Muscle of arm (tissue), 14 donors: Measurements from ENCODE around the gene TMCO6. TPM values are rescaled to one million over a fixed set of nuclear protein-coding genes. Genes with fewer than 3 reads are reported as not detected.
"Not testable (repeated sequence)": the region's sequence is repeated elsewhere in the genome, so short reads cannot be mapped to it uniquely, and the experiment has no call there.

Experiments used
- DNase-seq: peaks from one replicate; pipeline ENCODE4 v3.0.0-alpha.2; 2013
- long read RNA-seq, 11 donors: transcript quantifications; one replicate each; lab custom pipeline, GENCODE V29; 2026
- polyA plus RNA-seq, 12 donors: library from polyadenylated mRNA; unstranded; fragments of 120-200 nt; gene quantifications; one replicate each; pipeline ENCODE4 v1.2.1, GENCODE V29; 2013; ENCODE audit not compliant: insufficient read length in 12 of 12

TMCO6 gene
- polyA plus RNA-seq: 10 to 100 TPM in 4 of 12 donors, 1 to 10 TPM in 7, not detected in 1; 6.0 to 21.9 (median 8.0) TPM
- long read RNA-seq, donor 1, partial matches to known transcripts: 475 of 482 reads
- long read RNA-seq, donor 1, other reads (novel, unspliced or antisense): 6 of 482 reads
- long read RNA-seq, donor 2, partial matches to known transcripts: 356 of 361 reads
- long read RNA-seq, donor 2, other reads (novel, unspliced or antisense): 5 of 361 reads
- long read RNA-seq, donor 3: 0 reads
- long read RNA-seq, donor 4, partial matches to known transcripts: 0 of 2 reads
- long read RNA-seq, donor 4, other reads (novel, unspliced or antisense): 0 of 2 reads
- long read RNA-seq, donor 5, partial matches to known transcripts: 491 of 512 reads
- long read RNA-seq, donor 5, other reads (novel, unspliced or antisense): 20 of 512 reads
- long read RNA-seq, donor 6: 0 reads
- long read RNA-seq, donor 7, partial matches to known transcripts: 0 of 1 reads
- long read RNA-seq, donor 7, other reads (novel, unspliced or antisense): 0 of 1 reads
- long read RNA-seq, donor 8, partial matches to known transcripts: 5 of 7 reads
- long read RNA-seq, donor 8, other reads (novel, unspliced or antisense): 0 of 7 reads
- long read RNA-seq, donor 9: 0 reads
- long read RNA-seq, donor 10: 0 reads
- long read RNA-seq, donor 11, partial matches to known transcripts: 0 of 3 reads
- long read RNA-seq, donor 11, other reads (novel, unspliced or antisense): 0 of 3 reads

DNA sequence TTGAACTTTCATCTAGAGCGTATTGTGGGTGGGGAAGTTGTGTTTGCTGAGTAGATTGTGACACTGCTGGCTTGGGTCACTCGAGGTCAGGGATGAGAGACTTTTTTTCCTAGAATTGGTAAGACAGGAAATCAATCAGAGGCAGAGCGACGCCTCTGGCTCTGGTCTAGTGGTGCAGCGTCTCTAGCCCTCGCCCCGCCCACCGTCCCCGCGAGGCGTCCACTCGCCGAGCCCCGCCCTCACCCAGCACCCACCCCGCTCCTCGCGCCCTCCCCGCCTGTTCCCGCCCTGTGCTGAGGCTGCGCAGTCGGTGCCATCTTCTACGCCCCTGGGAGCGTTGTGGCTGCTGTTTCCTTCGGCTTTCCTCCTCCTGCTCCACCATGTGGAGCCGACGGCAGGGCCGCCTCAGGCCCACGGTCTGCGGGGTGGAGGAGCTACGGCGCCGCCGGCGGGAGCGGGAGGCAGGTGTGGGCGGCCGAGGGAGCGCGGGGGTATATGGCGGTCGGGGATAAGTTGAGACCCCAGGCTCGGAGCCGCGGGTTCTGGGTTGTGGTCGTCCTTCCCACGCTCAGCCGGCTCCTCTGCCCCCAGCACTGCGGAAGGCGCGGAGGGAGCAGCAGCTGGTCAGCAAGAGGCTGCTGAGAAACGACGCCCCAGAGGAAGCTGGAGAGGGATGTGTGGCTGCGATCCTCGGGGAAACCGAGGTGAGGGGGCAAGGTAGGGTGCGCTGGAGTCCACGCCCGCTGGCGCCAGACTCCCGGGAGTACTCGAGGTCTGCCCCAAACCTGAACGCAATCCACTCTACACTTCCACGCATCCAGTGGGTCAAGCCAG, at the start of gene TMCO6:
TSS of gene TMCO6 (plus strand) at position 304 of the 834 bp plus-strand sequence. CDS start at position 381, 77 bp downstream.
- peak; percentile 93 for DNase-seq

GRCh38 chr5:140590861-140591260, 48.4 kb upstream of the TMCO6 start:
- DNase-seq: no peak

GRCh38 chr5:140591747-140592372, 47.4 kb upstream of the TMCO6 start:
- no peak for DNase-seq

- DNase-seq: not testable (repeated sequence)
Observed at GRCh38 chr5:140593070-140593469, 46.2 kb upstream of the TMCO6 start.

- no peak for DNase-seq
Observed at GRCh38 chr5:140594169-140594568, 45.1 kb upstream of the TMCO6 start.

DNA sequence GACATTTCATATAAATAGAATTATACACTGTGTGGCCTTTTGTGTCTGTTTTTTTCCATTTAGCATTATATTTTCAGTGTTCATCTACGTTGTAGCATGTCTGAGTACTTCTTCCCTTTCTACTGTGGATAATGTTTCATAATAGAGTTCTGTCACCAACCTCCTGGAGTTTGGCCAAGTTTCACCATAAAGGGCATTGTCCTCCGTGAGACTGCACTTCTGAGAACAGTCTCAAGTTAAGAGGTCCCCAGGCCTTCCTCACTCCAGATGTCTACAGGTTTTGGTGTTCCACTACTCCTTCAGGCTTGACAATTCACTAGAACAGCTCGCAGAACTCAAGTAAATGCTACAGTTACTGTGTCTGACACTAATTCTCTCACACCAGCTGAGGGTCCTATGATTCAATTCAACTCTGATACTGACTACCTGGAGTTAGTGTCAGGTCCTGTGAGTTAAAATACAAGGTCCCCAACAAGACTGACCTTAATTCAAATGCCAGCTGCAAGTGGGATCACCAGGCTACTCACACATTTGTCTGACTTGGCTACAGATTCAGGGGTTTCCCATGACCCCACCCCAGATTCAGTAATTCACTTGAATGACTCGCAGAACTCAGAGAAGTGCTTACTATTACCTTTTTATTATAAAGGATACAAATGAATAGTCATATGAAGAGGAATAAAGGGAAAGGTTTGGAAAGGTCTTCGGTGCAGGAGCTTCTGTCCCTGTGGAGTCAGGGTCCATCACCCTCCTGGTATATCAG, 43.5 kb upstream of the TMCO6 start:
- peak; percentile 37 for DNase-seq

DNA sequence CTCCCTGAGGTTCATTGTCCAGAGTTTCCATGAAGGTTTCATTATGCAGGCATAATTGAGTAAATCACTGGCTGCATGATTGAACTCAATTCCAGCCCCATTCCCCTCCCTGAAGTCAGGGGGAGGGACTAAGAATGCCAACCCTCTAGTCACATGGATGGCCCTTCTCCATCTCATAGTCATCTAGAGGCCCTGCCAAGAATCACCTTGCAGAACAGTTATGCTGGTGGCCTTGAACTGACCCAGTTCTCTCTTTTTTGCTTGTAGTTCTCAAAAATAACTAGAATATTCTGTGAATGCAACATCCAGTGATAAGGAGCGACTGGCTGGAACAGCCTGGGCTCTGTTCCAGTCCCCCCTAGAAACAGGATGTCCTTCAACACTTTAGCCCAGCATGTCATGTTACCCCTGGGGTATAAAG, 42.9 kb upstream of the TMCO6 start:
- DNase-seq: no peak

DNA sequence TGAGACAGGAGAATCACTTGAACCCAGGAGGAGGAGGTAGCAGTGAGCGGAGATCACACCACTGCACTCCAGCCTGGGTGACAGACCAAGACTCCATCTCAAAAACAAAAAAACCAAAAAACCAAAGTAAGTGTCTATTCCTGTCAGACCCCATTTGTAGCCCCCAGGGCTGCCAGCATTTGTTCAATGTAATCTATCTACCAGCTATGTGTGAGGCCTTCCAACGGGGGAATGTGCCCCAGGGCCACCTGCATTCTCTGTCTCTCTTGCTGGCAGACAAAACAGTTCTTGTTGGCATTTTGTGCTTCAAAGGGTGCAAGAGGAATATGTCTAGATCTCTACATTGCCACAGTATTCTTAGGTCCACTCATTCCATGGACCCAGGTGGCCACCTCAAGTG, 40.4 kb upstream of the TMCO6 start:
- DNase-seq: no peak

DNA sequence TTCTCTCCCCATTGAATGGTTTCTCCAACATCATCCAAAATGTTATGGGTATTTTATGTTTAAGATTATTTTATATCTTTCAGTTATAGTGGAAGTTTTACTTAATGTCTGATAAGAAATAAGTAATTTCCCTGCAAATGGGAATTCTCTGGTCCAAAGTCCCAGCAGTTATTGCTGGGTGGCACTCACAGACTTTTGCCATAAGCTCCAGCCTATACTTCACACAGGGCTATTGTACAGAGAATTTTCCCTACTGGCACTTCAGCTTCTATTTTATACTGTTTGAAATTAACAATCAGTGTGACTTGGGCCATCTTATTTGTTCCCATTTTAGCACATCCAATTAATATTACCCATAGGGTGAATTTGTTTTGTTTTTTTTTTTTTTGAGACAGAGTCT, 39.2 kb upstream of the TMCO6 start:
- no peak for DNase-seq

GRCh38 chr5:140602147-140602546, 37.1 kb upstream of the TMCO6 start:
- no peak for DNase-seq

DNA sequence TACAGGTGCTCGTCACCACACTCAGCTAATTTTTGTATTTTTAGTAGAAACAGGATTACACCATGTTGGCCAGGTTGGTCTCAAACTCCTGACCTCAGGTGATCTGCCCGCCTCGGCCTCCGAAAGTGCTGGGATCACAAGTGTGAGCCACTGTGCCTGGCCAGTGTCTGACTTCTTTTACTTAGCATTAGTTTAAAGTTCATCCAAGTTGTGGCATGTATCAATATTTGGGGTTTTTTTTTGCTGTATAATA, 35.9 kb upstream of the TMCO6 start:
- DNase-seq: not testable (repeated sequence)

- no peak for DNase-seq
Observed at GRCh38 chr5:140603734-140604133, 35.5 kb upstream of the TMCO6 start.

GRCh38 chr5:140605879-140606278, 33.4 kb upstream of the TMCO6 start:
- no peak for DNase-seq

- DNase-seq: no peak
Observed at GRCh38 chr5:140607031-140607430, 32.2 kb upstream of the TMCO6 start.

GRCh38 chr5:140608722-140609121, 30.5 kb upstream of the TMCO6 start:
- DNase-seq: no peak

DNA sequence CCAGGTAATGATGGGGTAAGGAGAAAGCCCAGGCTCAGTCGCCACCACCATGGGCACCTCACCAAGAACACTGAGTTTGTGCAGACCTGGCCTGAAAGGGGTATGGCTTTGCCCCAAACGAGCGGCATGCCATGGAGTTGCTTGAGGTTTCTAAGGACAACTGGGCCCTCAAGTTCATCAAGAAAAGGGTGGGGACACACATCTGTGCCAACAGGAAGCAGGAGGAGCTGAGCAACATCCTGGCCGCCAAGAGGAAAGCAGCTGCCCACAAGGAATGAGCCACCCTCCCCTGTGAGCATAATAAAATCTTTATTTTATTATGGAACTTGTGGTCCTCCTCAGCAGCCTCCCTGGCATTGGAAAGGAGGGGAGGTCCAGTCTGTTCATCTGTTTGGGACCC, 30.1 kb upstream of the TMCO6 start:
- no peak for DNase-seq

GRCh38 chr5:140611020-140611521, 28.2 kb upstream of the TMCO6 start:
- DNase-seq: no peak

DNA sequence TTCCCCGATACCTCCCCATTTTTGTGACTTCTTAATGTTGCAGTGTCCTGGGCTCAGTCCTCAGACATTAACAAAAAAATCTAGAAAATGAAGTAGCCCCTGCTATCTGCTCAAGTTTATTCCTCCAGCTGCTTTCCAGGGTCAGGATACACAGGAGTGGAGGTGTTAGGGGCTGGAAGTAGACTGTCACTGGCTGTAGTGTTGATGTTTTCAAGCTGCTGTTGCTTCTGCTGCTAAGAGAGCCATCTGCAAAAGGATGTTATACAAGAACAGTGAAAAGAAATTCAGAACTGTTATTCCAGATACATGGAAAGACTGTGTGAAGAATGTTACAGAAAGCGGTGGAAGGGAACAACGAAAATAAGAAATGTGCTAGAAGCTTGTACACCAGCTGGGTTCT, 16.9 kb upstream of the TMCO6 start:
- no peak for DNase-seq

GRCh38 chr5:140623061-140623460, 16.2 kb upstream of the TMCO6 start:
- DNase-seq: not testable (repeated sequence)

GRCh38 chr5:140624886-140625285, 14.4 kb upstream of the TMCO6 start:
- DNase-seq: not testable (repeated sequence)

GRCh38 chr5:140627972-140628371, 11.3 kb upstream of the TMCO6 start:
- no peak for DNase-seq
